Middle frontal gyrus (tissue), 1 donor: Measurements from ENCODE around the gene FAM124A.

ENCODE experiments used
- DNase-seq: peaks from one replicate; pipeline ENCODE4 v3.0.0-alpha.2; 2015; ENCODE audit warnings: low spot score; ENCODE audit errors: extremely low spot score

FAM124A gene

GRCh38 chr13:51303882-51304281, 81.7 kb downstream of the FAM124A start:
- no peak for DNase-seq

- no peak for DNase-seq
Measured at GRCh38 chr13:51305271-51305967, 83.2 kb downstream of the FAM124A start.

- DNase-seq = no peak
Measured at GRCh38 chr13:51308781-51309180, 86.6 kb downstream of the FAM124A start.

- DNase-seq = no peak
Measured at GRCh38 chr13:51311231-51311630, 89.0 kb downstream of the FAM124A start.

GRCh38 chr13:51311957-51312520, 89.8 kb downstream of the FAM124A start:
- DNase-seq = no peak

GRCh38 chr13:51313619-51314018, 91.4 kb downstream of the FAM124A start:
- no peak for DNase-seq

- no peak for DNase-seq
Measured at GRCh38 chr13:51317262-51317661, 95.1 kb downstream of the FAM124A start.

- DNase-seq = no peak
Measured at GRCh38 chr13:51318015-51318414, 95.8 kb downstream of the FAM124A start.

- DNase-seq = no peak
Measured at GRCh38 chr13:51318876-51319275, 96.7 kb downstream of the FAM124A start.

GRCh38 chr13:51321836-51322235, 99.6 kb downstream of the FAM124A start:
- DNase-seq = no peak

GRCh38 chr13:51322826-51323225, 100.6 kb downstream of the FAM124A start:
- DNase-seq = no peak

GRCh38 chr13:51323824-51324511, 101.8 kb downstream of the FAM124A start:
- no peak for DNase-seq

GRCh38 chr13:51324714-51325420, 102.7 kb downstream of the FAM124A start:
- DNase-seq = no peak

- DNase-seq = no peak
Measured at GRCh38 chr13:51325837-51326236, 103.6 kb downstream of the FAM124A start.

- DNase-seq = no peak
Measured at GRCh38 chr13:51326777-51327176, 104.6 kb downstream of the FAM124A start.

GRCh38 chr13:51327961-51328360, 105.8 kb downstream of the FAM124A start:
- no peak for DNase-seq

GRCh38 chr13:51328488-51328887, 106.3 kb downstream of the FAM124A start:
- no peak for DNase-seq

GRCh38 chr13:51329606-51330005, 107.4 kb downstream of the FAM124A start:
- no peak for DNase-seq

- DNase-seq = peak; percentile 16
Measured at GRCh38 chr13:51330791-51331190, 108.6 kb downstream of the FAM124A start.

GRCh38 chr13:51331354-51331861, 109.2 kb downstream of the FAM124A start:
- DNase-seq = no peak

- DNase-seq = no peak
Measured at GRCh38 chr13:51332566-51333361, 110.6 kb downstream of the FAM124A start.
